Measurements from ENCODE around the gene SMOC2.

The SMOC2 gene

GRCh38 chr6:168602576-168602975, 161.6 kb downstream of the SMOC2 start:
- TF ChIP-seq CTCF (IDR thresholded peaks at IDR 0.05; ENCODE audit: low read depth, low read length) (no peak), EZH2phosphoT487 (IDR thresholded peaks at IDR 0.05; ENCODE audit: low read depth) (no peak)
- H4K20me1 ChIP-seq (ENCODE audit: insufficient read depth, low read length): no peaks in the 10 kb centered on the region
- H3K79me2 ChIP-seq (ENCODE audit: low read length): no peaks in the 10 kb centered on the region
- H3K4me3 ChIP-seq (ENCODE audit: low read length): no peak overlapping the region
- H3K4me1 ChIP-seq (ENCODE audit: low read length): no peaks in the 10 kb centered on the region
- no peaks in the 10 kb centered on the region for H3K9me3 ChIP-seq (ENCODE audit: insufficient read depth, low read length)
- H3K27ac ChIP-seq (ENCODE audit: low read length): no peak overlapping the region
- no peaks in the 10 kb centered on the region for H3K27me3 ChIP-seq (ENCODE audit: low read depth, low read length)
- H3K9ac ChIP-seq (ENCODE audit: low read length): no peak overlapping the region
- H3K36me3 ChIP-seq (replicated peaks; ENCODE audit: low read depth, low read length): no peaks in the 10 kb centered on the region
- H2AFZ ChIP-seq (ENCODE audit: low read depth, low read length): no peak overlapping the region
- H3K4me2 ChIP-seq (ENCODE audit: low read length): no peak overlapping the region

GRCh38 chr6:168603234-168603633, 162.2 kb downstream of the SMOC2 start:
- Histone ChIP-seq H3K9ac (ENCODE audit: low read length) (no peak overlapping the region), H3K4me2 (ENCODE audit: low read length) (no peak overlapping the region), H3K4me3 (ENCODE audit: low read length) (no peak overlapping the region), H3K9me3 (ENCODE audit: insufficient read depth, low read length) (no peaks in the 10 kb centered on the region), H3K27me3 (ENCODE audit: low read depth, low read length) (no peaks in the 10 kb centered on the region), H3K4me1 (ENCODE audit: low read length) (no peaks in the 10 kb centered on the region), H3K27ac (ENCODE audit: low read length) (no peak overlapping the region), H4K20me1 (ENCODE audit: insufficient read depth, low read length) (no peaks in the 10 kb centered on the region), H2AFZ (ENCODE audit: low read depth, low read length) (no peak overlapping the region), H3K36me3 (replicated peaks; ENCODE audit: low read depth, low read length) (no peaks in the 10 kb centered on the region), H3K79me2 (ENCODE audit: low read length) (no peaks in the 10 kb centered on the region)
- no peak for TF ChIP-seq EZH2phosphoT487 (IDR thresholded peaks at IDR 0.05; ENCODE audit: low read depth)
- no peak for TF ChIP-seq CTCF (IDR thresholded peaks at IDR 0.05; ENCODE audit: low read depth, low read length)

GRCh38 chr6:168605964-168606363, 165.0 kb downstream of the SMOC2 start:
- no peaks in the 10 kb centered on the region for H4K20me1 ChIP-seq (ENCODE audit: insufficient read depth, low read length)
- H3K4me3 ChIP-seq (ENCODE audit: low read length): no peak overlapping the region
- no peak for TF ChIP-seq CTCF (IDR thresholded peaks at IDR 0.05; ENCODE audit: low read depth, low read length)
- TF ChIP-seq EZH2phosphoT487 (IDR thresholded peaks at IDR 0.05; ENCODE audit: low read depth): no peak
- H3K27ac ChIP-seq (ENCODE audit: low read length): no peak overlapping the region
- no peaks in the 10 kb centered on the region for H3K27me3 ChIP-seq (ENCODE audit: low read depth, low read length)
- H3K36me3 ChIP-seq (replicated peaks; ENCODE audit: low read depth, low read length): no peaks in the 10 kb centered on the region
- no peak overlapping the region for H2AFZ ChIP-seq (ENCODE audit: low read depth, low read length)
- no peaks in the 10 kb centered on the region for H3K9me3 ChIP-seq (ENCODE audit: insufficient read depth, low read length)
- no peak overlapping the region for H3K9ac ChIP-seq (ENCODE audit: low read length)
- H3K4me2 ChIP-seq (ENCODE audit: low read length): no peak overlapping the region
- H3K4me1 ChIP-seq (ENCODE audit: low read length): no peaks in the 10 kb centered on the region
- no peaks in the 10 kb centered on the region for H3K79me2 ChIP-seq (ENCODE audit: low read length)

- Histone ChIP-seq H3K79me2 (ENCODE audit: low read length) (no peaks in the 10 kb centered on the region), H3K27me3 (ENCODE audit: low read depth, low read length) (no peaks in the 10 kb centered on the region), H3K4me2 (ENCODE audit: low read length) (no peak overlapping the region)
These were observed 165.7 kb downstream of the SMOC2 start for GRCh38 chr6:168606722-168607121.

More at GRCh38 chr6:168606722-168607121, 165.7 kb downstream of the SMOC2 start:
- Histone ChIP-seq H3K4me3 (ENCODE audit: low read length) (no peak overlapping the region), H4K20me1 (ENCODE audit: insufficient read depth, low read length) (no peaks in the 10 kb centered on the region), H3K9ac (ENCODE audit: low read length) (no peak overlapping the region), H3K4me1 (ENCODE audit: low read length) (no peaks in the 10 kb centered on the region), H3K36me3 (replicated peaks; ENCODE audit: low read depth, low read length) (no peaks in the 10 kb centered on the region), H3K27ac (ENCODE audit: low read length) (no peak overlapping the region), H3K9me3 (ENCODE audit: insufficient read depth, low read length) (no peaks in the 10 kb centered on the region), H2AFZ (ENCODE audit: low read depth, low read length) (no peak overlapping the region)
- TF ChIP-seq EZH2phosphoT487 (IDR thresholded peaks at IDR 0.05; ENCODE audit: low read depth) (no peak), CTCF (IDR thresholded peaks at IDR 0.05; ENCODE audit: low read depth, low read length) (no peak)

Measured in OCI-LY3 (cell line).